Measurements from ENCODE around the gene SRGAP2C. TPM values are rescaled to one million over a fixed set of nuclear protein-coding genes. Genes with fewer than 3 reads are reported as not detected.
"Not testable (repeated sequence)": the region's sequence is repeated elsewhere in the genome, so short reads cannot be mapped to it uniquely, and the experiment has no call there.

SRGAP2C gene
- polyA plus RNA-seq (ENCODE audit: insufficient read length in 10 of 10) = 10 to 100 TPM; 15.3 to 26.8 (median 22.6) TPM
- long read RNA-seq, donor 1, full-length matches to known transcripts = 4 of 4 reads
- long read RNA-seq, donor 1, partial matches to known transcripts = 0 of 4 reads
- long read RNA-seq, donor 1, other reads (novel, unspliced or antisense) = 0 of 4 reads
- long read RNA-seq, donor 2, full-length matches to known transcripts = 1 of 1 reads
- long read RNA-seq, donor 2, partial matches to known transcripts = 0 of 1 reads
- long read RNA-seq, donor 2, other reads (novel, unspliced or antisense) = 0 of 1 reads
- long read RNA-seq, donor 3 = 0 reads
- long read RNA-seq, donor 4, full-length matches to known transcripts = 1 of 1 reads
- long read RNA-seq, donor 4, partial matches to known transcripts = 0 of 1 reads
- long read RNA-seq, donor 4, other reads (novel, unspliced or antisense) = 0 of 1 reads
- long read RNA-seq, donor 5, full-length matches to known transcripts = 1 of 6 reads
- long read RNA-seq, donor 5, partial matches to known transcripts = 5 of 6 reads
- long read RNA-seq, donor 5, other reads (novel, unspliced or antisense) = 0 of 6 reads
- long read RNA-seq, donor 6, full-length matches to known transcripts = 4 of 4 reads
- long read RNA-seq, donor 6, partial matches to known transcripts = 0 of 4 reads
- long read RNA-seq, donor 6, other reads (novel, unspliced or antisense) = 0 of 4 reads
- long read RNA-seq, donor 7, full-length matches to known transcripts = 4 of 4 reads
- long read RNA-seq, donor 7, partial matches to known transcripts = 0 of 4 reads
- long read RNA-seq, donor 7, other reads (novel, unspliced or antisense) = 0 of 4 reads
- long read RNA-seq, donor 8, full-length matches to known transcripts = 1 of 1 reads
- long read RNA-seq, donor 8, partial matches to known transcripts = 0 of 1 reads
- long read RNA-seq, donor 8, other reads (novel, unspliced or antisense) = 0 of 1 reads
- long read RNA-seq, donor 9 = 0 reads

DNA sequence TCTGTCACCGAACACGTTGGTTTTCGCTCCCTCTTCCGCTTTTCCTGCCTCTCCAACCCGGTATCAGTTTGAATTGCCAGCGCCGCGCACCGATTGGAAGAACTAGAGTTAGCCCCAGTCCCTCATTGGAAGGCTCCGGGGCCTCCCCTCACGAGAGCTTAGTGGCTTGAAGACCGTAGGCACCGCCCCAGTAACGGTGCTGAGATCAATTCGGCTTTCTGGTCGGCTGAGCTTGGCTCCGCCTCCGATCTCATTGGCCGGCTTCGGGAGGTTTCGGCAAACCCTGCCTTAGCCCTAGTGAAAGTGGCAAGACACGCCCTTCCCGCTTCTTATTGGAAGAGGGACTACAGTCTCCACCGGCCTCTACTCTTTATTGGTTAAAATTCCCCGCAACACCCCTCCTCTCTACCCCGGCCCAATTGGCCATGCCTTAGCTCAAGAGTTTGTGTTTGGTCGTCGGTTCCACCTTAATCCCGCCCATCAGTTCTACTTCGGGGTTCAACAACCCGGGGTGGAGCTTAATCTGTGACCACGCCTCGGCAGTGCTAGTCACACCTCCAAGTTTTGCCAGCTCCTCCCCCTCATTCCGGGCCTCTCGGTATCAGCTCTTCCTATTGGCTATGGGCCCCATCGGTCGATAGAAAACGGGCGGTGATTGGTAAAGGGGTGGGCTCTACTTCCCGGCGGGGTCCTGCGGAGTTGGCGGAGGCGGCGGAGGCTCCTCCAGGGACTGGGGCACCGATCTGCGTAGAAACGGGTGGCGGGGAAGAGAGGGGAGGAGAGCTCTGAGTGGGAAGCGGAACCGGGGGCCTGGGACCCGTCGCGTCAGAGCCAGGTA lies at the start of gene SRGAP2C, which contains the start of gene FAM72B:
TSS of gene SRGAP2C (plus strand) at position 686 of the 838 bp plus-strand sequence. CDS start 2,472 bp downstream, outside the sequence.
TSS of gene FAM72B (minus strand) at position 51 of the 838 bp plus-strand sequence. CDS start 851 bp downstream, outside the sequence.
- DNase-seq = peak; percentile 95 to 99 (median 97)

DNA sequence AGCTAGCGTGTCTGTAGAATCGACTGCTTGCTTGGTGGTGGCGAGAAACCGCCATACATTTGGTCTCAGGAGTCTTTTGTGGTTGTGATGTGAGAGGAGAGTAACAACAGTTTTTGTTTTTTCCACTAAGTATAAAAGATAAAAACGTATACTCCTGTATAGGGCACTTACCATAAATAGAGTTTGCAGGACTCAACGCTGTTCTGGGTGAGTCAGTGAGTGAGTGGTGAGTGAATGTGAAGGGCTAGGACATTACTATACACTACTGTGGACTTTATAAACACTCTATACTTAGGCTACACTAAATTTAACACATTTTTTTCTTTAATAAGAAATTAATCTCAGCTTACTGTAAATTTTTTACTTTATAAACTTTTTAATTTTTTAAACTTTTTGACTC lies 44.4 kb upstream of the SRGAP2C start:
- DNase-seq = not testable (repeated sequence)

DNA sequence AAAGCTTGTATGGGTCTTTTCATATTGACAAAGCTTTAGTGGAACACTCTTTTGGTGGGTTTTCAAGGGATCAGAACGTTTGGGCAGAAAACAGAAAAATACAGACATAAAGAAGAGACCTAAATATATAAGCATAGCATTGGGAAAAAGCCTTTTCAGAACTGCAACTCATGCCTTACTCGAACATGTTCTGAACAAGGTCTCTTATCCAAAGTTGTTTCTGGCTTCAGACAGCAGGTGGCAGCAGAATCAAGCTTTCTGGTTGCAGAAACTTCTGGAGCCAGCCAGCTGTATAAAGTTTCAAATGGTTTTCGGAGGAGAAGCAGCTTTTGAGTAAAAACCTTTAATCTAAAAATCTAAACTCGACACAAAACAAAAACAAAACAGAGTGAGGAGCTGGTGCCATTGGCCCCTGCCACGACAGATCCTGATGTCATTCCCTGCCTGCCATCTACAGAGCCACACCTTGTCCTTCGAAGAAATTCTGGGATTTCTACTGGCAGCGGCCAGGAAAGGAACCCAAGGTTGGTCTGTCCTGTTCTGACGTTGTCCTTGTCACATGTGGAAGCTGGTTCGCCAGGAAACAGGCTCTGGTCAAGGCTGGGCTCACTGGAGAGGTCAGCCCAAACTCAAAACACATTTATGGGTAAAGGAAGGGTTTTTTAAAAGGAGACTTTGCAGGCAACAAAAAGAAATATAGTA lies 36.1 kb upstream of the SRGAP2C start:
- DNase-seq = not testable (repeated sequence)

DNA sequence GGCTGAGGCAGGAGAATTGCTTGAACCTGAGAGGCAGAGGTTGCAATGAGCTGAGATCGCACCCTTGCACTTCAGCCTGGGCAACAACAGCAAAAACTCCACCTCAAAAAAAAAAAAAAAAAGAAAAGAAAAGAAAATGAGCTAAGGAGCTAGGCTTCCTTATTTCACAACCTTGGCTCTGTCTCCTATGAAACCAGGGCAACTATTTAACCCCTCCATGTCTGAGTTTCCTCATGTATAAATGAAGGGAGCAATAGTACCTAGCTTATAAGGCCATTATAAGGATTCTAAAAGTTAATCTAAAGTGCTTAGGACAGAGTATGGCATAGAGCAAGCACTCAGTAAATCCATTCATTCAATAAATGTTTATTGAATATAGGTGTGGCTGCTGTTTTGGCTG lies 33.5 kb upstream of the SRGAP2C start:
- DNase-seq = not testable (repeated sequence)

DNA sequence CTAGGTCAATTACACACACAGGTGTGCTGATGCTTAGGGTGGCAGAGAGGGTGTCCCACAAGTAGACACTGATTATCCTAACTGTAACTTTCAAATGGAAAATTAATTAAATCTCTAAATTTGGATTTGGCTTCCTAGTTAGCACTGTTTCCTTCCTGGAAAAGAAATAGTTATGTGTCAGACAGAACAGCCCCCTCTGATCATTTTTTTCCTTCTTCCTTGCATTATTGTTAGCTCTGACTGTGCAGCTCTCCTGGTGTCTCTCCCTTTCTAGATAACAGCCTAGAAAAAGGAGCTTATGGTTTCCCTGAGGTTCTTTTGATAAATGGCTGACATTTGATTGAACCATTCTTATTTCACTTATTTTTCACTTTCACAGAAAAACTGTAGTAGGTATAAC lies 32.0 kb upstream of the SRGAP2C start:
- not testable (repeated sequence) for DNase-seq

DNA sequence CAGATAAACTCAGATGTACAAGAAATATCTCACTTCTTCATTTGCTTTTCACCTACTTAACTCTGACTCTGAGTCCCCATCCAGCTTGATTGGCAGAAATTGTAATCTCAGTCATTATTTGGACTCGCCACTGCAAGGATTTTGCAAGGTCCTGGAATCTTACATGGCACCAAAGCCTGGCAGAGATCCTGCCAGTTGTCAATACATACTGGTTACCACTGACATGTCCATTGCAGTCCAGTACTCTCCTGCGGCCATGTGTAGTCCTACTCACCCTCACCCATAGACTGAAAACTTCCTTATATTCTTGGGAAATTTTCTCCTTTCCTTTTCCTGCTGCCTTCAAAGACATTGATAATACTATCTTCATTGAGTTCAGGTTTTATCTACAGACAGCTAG lies 30.0 kb upstream of the SRGAP2C start:
- not testable (repeated sequence) for DNase-seq

DNA sequence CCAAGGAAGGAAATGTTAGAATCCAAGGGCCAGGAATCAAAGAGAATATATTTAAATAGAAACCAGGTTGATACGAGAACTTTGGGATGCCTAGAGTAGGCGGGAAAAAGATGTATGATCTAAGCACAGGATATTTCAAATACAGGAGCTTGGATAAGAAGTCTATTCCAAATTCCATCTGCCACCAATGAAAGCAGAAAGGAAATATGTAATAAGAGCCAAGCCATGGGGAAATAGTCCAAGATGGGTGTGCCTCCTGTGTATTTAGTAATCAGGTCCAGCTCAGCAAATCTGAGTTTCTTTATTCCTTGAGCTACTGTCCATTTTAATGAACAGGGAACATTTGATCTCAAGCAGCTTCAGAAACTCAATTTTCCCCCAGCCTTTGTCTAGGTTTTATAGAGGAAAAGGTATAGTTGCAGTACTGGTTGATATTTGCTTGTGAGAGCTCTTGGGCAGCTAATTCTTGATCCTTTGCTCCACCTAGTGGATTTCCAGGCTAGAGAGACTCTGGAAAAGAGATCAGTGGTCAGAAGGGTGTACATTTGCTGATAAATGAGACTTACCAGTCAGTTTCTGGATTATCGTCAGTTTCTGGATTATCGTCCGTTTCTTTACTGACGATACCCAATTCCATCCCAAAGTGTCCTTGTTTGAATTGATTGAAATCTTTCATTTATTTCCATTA lies 29.0 kb upstream of the SRGAP2C start:
- peak in 2 of 3 donors; percentile 20 to 42 for DNase-seq

DNA sequence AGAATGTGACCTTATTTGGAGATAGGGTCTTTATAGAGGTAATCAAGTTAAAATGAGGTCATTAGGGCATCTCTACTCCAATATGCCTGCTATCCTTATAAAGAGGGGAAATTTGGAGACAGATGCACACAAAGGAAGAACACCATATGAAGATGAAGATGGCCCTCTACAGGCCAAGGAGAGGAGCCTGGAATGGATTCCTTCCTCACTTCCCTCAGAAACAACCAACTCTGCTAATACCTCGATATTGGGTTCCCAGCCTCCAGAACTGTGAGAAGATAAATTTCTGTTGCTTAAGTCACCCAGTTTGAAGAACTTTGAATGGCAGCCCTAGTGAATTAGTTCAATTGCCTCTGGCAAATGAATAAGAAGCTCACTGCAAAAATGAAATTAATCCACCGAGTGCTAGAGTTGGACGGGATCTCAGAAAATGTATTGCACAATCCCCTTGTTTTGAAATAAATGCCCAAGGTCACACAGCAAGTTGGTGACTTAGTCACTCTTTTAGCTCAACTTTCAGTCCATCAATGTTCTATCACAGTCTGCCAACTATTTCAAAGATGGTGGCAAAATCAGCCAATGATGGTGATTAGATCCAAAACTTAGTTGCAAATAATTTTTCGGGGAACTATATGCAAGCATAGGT lies 27.7 kb upstream of the SRGAP2C start:
- DNase-seq = not testable (repeated sequence)

DNA sequence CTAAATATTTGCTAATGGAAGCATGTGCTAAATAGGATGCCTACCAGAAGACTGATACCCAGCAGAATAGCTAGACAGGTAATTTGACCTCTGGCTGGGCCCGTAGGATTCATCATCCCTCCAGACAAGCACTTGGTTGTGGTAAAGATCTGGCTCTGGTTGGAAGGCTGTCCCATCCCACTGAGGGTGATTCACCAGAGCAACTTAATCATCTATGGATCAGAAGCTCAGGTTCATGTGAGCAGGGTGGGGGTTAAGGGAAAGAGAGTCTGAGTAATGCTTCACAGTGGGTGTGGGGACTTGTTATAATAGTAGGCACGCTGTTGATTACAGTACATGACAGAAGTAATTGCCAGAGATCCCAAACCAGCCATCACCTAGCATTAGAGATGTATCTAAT lies 27.2 kb upstream of the SRGAP2C start:
- DNase-seq = not testable (repeated sequence)

DNA sequence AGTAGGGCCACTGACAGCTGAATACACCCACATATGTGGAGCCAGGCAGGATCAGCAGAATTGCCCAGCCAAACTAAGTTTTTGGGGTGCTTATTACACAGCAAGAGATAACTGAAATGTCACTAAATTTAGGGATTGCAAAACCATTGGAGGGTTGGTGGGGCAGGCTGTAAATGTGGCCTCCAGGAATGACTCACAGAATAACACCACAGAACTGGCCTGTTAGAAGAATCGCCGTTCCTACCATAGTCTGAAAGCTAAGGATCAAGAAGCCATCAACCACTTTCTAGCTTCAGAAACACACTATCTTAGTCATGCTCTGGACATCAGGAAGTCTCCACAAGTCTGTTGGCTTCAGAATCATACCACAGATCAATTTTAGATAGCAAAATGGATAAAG lies 24.7 kb upstream of the SRGAP2C start:
- DNase-seq = not testable (repeated sequence)

DNA sequence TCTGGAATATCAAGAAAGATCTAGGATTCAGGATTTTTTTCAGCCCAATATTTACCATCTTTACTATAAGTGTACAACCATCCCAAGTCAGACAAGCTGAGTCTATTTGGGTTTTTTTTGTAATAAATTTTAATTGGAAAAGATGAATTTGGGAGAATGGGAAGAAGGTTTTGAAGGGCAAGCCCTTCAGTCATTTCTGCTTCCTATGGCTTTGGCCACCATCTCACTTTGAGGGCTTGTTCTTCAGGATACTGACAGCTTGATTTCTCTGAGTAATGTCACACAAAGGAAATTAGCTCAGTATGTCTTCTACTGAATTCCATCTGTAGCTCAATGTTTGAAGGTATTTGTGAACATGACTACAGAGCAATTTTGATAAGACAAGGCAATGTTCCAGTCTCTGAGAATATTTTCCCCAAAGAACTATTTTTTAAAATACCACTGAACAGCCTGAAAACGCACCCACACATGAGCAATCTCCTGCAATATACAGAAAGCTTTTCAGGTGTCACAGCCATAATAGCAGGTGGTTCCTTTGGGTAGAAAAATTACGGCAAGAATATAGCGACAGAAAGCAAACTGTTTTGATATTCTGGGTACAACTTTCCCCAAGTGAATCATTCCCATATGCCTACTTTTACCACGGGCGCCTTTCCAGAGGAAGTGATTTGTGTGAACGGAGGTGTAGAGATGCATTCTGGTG lies 23.4 kb upstream of the SRGAP2C start:
- DNase-seq = not testable (repeated sequence)

DNA sequence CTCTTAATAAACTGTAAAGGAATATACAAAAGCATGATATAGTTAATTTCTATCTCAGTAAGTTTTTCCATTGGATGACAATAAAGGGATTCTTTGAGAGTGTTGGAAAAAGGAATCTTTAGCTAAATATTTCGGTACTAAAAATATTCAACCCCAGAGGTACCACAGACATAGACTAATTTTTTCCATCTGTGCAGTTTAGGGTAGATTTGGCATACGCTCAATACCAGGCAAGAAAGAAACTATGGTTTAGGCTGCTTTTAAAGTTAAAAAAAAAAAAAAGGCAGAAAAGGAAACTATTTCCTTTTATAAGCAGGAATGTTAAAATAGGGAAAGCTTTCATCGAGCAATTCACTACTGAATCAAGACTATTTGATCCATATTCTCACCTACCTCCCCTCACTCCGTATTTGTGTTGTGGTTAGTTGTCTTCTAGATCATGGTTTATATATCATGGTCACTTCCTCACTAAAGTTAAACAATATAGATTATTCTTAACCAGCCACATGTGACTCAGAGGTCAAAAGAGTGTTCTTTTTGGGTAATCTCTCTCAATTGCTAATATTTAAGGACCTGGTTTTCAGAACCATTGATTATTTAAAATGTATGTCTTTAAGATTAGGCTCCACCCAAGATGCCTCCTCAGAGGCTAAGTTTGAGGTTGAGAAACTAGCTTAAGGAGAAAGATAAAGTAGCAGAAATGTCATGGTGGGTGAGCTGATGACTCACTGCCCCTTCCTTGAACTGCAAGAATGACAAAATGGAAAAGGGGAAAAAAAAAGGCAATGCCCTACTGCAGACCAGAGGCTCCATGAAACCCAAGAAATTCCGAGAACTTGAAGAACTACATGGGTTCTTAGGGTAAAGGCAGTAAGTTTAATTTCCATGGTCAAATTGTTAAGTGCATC lies 20.7 kb upstream of the SRGAP2C start:
- DNase-seq = peak in 1 of 3 donors; percentile 4

DNA sequence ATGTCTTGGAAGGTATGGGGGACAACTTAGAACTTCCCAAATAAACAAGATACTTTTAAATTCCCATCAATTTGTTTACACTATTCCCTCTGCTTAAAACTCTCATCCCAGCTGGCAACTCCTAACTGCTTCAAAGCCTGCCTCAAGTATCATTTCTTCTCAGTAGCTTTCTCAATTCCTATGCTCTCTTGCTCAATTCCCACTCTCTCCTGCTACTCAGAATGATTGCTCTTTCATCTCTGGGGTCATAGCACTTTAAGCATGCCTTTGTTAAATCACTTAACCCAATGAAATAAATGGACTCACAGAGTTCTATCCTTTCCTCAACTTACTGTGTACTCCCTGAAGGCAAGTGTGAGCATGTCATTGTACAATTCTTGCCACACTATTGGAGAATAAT lies 19.5 kb upstream of the SRGAP2C start:
- not testable (repeated sequence) for DNase-seq

DNA sequence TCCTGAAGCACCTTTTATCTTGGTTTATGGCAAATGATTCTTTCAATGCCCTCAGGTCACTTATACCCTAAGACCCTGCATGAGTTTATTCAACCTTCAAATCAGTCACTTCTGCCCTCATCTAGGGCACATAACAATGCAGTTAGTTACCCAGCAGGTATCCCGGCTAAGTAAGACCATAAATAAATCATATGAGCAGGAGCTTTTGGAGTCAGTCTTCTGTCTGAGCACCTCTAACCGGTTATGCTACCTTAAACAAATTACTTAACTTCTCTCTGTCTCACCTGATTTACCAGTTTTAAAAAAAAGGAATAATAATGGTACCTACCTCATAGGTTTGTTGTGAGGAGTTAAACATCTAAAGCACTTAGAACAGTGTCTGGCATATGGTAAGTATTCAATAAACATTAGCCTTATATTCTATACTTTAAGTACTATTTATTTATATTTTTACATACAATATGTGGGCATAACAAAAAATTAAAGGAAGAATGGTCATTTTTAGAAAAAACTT lies 17.5 kb upstream of the SRGAP2C start:
- DNase-seq = not testable (repeated sequence)

DNA sequence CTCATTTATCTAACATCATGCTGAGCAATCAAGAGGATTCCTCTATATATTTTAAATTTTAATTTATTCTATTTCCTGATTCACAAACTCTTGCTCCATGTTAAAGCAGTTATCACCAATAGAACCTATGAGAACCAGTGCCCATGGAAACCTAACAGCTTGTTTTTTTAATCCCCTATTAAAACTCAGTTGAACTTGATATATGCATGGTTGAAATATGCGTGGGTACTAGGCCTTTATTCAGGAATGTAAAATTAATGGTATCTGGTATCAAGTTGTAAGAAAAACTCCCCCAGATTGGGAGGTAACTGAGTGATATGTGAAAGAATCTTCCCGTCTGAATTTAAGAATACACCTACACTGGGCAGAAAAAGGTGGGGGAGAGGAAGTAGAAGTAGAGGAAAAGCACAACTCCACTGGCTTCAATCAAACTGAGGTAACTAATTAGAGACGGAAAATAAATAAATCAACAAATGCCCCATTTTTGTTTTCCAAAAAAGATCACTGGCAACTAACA lies 16.6 kb upstream of the SRGAP2C start:
- not testable (repeated sequence) for DNase-seq

DNA sequence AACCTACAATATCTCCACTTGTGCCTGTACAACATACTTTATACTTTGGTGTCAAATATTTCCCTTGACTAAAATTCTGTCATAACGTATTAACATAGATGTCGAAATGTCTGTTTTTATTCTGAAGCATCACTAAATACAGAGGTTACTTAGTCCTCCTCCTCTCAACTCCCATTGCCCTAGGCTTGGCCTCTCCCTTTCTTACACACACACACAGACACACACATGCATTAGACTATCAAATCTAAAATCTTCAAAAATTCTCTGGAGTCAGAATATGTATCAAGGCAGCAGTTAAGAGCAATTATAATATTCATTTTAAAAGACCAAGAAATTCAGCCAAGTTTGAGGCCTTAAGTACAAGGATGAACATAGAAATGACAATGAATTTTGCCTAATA lies 8.1 kb upstream of the SRGAP2C start:
- DNase-seq = not testable (repeated sequence)

DNA sequence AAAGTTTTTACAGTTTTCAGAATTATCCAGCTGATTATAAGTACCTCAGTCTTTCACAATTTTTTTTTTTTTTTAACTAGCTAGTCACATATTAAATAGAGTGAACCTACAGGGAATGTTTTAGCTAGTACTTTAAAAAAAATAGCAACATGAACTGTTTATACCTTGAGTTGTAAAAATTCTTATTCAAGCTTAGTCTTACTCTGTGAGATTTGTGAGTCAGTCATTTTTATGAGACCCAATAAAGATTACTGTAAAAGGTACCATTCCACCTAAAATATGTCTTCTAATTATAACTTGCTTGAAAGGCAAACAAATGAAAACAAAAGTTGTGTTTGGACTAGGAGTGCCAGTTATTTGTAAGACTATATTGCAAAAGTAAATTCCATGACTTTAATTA lies 6.6 kb upstream of the SRGAP2C start:
- DNase-seq = not testable (repeated sequence)
